Measurements from ENCODE around the gene TMEM132C.

DNA sequence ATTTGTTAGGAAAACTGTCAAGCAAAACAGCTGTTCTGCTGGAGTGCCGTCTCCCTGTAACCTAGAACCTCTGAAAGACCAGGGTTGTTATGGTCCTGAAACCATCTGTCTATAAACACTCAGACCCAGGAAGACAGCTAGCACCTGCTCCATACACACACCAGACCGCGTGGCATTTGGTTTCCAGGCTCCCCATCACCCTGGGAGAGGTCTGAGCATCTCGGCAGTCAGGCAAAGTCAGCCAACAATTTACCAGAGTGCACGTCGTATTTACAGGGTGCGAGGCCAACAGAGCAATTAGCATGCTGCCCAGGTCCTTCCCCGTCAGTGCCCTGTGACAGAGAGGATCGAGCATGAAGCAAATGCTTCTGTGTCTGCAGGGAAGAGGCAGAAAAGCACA, 284.3 kb downstream of the TMEM132C start:
- TF ChIP-seq POLR2AphosphoS5 (IDR thresholded peaks at IDR 0.05) (no peak), CTCF (IDR thresholded peaks at IDR 0.05) (no peak), POLR2A (IDR thresholded peaks at IDR 0.05) (no peak)
